Measurements from ENCODE around the gene PDE7B.
A peak's percentile ranks its signal among the peaks of the same experiment; 100 is the strongest.

The PDE7B gene

DNA sequence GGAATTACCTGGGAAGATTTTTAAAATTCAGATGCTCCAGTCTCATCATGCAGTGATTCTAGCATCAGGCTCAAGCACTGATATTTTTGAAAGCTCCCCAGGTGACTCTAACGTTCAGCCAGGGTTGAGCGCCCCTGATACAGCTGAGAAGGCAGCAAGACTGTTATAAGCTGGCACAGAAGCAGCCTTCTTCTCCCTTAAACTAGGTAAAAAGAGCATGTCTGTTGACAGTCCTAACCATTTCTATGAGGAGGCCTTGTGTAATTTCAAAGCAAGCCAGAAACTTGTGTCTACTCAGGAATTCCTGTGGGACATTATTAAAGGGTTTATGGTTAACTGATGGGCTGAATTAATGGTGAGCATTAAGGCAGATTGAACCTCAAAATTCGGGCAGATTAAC, 141.9 kb downstream of the PDE7B start:
- Histone ChIP-seq H3K36me3 (ENCODE audit: insufficient read depth, low read length) (no peaks in the 10 kb centered on the region), H3K27me3 (ENCODE audit: control insufficient read depth, insufficient read depth, low read length) (no peaks in the 10 kb centered on the region), H3K4me3 (ENCODE audit: low read length) (no peak overlapping the region), H3K4me2 (ENCODE audit: low read length) (no peak overlapping the region), H3K9ac (ENCODE audit: low read depth, low read length) (no peak overlapping the region), H3K9me3 (replicated peaks; ENCODE audit: low read length) (no peaks in the 10 kb centered on the region), H3K4me1 (ENCODE audit: control insufficient read depth, insufficient read depth, low read length) (peaks cover 23% of the 10 kb centered on the region)

DNA sequence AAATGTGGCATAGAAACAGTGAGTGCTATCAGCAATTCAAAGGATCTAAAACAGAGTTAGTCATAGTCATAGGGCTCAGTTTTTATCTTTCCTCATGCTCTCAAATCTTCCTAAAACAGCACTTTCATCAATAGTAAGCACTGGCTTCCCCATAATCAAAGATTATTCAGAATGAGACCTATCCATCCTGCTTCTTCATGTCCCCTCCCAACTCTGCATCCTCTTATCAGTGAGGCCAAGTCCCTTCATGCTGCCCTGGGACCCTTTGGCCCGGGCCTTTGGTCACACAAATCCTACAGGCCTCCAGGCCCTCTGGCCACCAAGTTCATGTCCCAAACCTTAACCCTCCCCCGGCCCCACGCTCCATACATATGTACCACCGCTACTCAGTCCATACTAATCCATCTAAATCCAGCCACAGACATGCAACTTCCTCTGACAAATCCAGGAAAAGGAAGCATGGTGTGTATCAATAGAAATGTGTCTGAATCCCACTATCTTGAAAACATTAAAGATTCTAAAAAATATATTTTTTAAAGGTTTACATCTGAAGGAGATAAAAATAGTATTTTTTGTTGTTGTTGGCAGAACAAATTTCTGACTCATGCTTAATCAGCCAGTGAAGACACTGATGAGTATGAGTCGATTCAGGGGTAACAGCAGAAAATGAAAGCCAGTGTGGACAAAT, 143.5 kb downstream of the PDE7B start:
- peak overlapping the region; percentile 75 for H3K4me2 ChIP-seq (ENCODE audit: low read length)
- no peaks in the 10 kb centered on the region for H3K27me3 ChIP-seq (ENCODE audit: control insufficient read depth, insufficient read depth, low read length)
- H3K9me3 ChIP-seq (replicated peaks; ENCODE audit: low read length): no peaks in the 10 kb centered on the region
- H3K36me3 ChIP-seq (ENCODE audit: insufficient read depth, low read length): no peaks in the 10 kb centered on the region
- peaks cover 23% of the 10 kb centered on the region for H3K4me1 ChIP-seq (ENCODE audit: control insufficient read depth, insufficient read depth, low read length)
- H3K9ac ChIP-seq (ENCODE audit: low read depth, low read length): peak overlapping the region; percentile 64
- peak overlapping the region; percentile 48 for H3K4me3 ChIP-seq (ENCODE audit: low read length)

- Histone ChIP-seq H3K36me3 (ENCODE audit: insufficient read depth, low read length) (no peaks in the 10 kb centered on the region), H3K4me1 (ENCODE audit: control insufficient read depth, insufficient read depth, low read length) (peaks cover 23% of the 10 kb centered on the region), H3K9ac (ENCODE audit: low read depth, low read length) (peak overlapping the region; percentile 49), H3K9me3 (replicated peaks; ENCODE audit: low read length) (no peaks in the 10 kb centered on the region), H3K27me3 (ENCODE audit: control insufficient read depth, insufficient read depth, low read length) (no peaks in the 10 kb centered on the region), H3K4me3 (ENCODE audit: low read length) (peak overlapping the region; percentile 48), H3K4me2 (ENCODE audit: low read length) (peak overlapping the region; percentile 75)
Observed at GRCh38 chr6:135995545-135995898, 144.0 kb downstream of the PDE7B start.

DNA sequence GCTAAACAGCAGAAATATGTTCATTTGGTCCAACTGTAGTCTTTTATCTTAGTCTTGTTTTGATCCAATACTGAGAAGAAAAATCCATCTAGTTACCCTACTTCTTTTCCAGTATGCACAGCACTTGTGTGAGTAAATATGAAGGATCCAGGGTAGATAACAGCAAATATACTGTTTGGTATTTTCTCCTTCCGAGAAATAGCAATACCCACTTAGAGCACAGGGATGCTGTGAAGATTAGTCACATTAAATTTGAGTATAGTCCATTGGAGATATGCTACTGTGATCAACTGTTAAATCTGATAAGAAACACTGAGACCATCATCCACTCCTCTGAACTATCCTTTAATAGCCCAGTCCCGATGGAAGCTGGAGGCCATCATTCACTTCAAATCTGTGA, 145.2 kb downstream of the PDE7B start:
- no peaks in the 10 kb centered on the region for H3K36me3 ChIP-seq (ENCODE audit: insufficient read depth, low read length)
- no peak overlapping the region for H3K4me2 ChIP-seq (ENCODE audit: low read length)

DNA sequence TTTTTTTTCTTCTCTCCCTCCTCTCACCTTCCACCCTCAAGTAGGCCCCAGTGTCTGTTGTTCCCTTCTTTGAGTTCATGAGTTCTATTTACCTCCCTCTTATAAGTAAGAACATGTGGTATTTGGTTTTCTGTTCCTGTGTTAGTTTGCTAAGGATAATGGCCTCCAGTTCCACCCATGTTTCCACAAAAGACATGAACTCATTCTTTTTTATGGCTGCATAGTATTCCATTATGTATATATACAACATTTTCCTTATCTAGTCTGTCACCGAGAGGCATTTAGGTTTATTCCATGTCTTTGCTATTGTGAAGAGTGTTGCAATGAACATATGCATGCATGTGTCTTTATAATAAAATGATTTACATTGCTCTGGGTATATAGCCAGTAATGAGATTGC, 147.9 kb downstream of the PDE7B start:
- H3K4me2 ChIP-seq (ENCODE audit: low read length): no peak overlapping the region
- no peak overlapping the region for H3K9ac ChIP-seq (ENCODE audit: low read depth, low read length)
- H3K36me3 ChIP-seq (ENCODE audit: insufficient read depth, low read length): no peaks in the 10 kb centered on the region
- H3K4me3 ChIP-seq (ENCODE audit: low read length): no peak overlapping the region
- H3K9me3 ChIP-seq (replicated peaks; ENCODE audit: low read length): no peaks in the 10 kb centered on the region
- H3K4me1 ChIP-seq (ENCODE audit: control insufficient read depth, insufficient read depth, low read length): peaks cover 21% of the 10 kb centered on the region
- no peaks in the 10 kb centered on the region for H3K27me3 ChIP-seq (ENCODE audit: control insufficient read depth, insufficient read depth, low read length)

More for the DNA sequence above, 145.2 kb downstream of the PDE7B start:
- Histone ChIP-seq H3K4me1 (ENCODE audit: control insufficient read depth, insufficient read depth, low read length) (peaks cover 23% of the 10 kb centered on the region), H3K4me3 (ENCODE audit: low read length) (no peak overlapping the region), H3K27me3 (ENCODE audit: control insufficient read depth, insufficient read depth, low read length) (no peaks in the 10 kb centered on the region), H3K9me3 (replicated peaks; ENCODE audit: low read length) (no peaks in the 10 kb centered on the region), H3K9ac (ENCODE audit: low read depth, low read length) (no peak overlapping the region)

GRCh38 chr6:136007345-136007744, 155.8 kb downstream of the PDE7B start:
- no peak overlapping the region for H3K9ac ChIP-seq (ENCODE audit: low read depth, low read length)
- H3K4me1 ChIP-seq (ENCODE audit: control insufficient read depth, insufficient read depth, low read length): peaks cover 11% of the 10 kb centered on the region
- H3K27me3 ChIP-seq (ENCODE audit: control insufficient read depth, insufficient read depth, low read length): no peaks in the 10 kb centered on the region
- H3K9me3 ChIP-seq (replicated peaks; ENCODE audit: low read length): no peaks in the 10 kb centered on the region
- H3K4me3 ChIP-seq (ENCODE audit: low read length): no peak overlapping the region
- H3K36me3 ChIP-seq (ENCODE audit: insufficient read depth, low read length): no peaks in the 10 kb centered on the region
- H3K4me2 ChIP-seq (ENCODE audit: low read length): no peak overlapping the region

- Histone ChIP-seq H3K9me3 (replicated peaks; ENCODE audit: low read length) (no peaks in the 10 kb centered on the region), H3K4me2 (ENCODE audit: low read length) (no peak overlapping the region), H3K9ac (ENCODE audit: low read depth, low read length) (peak overlapping the region; percentile 64), H3K4me3 (ENCODE audit: low read length) (no peak overlapping the region), H3K4me1 (ENCODE audit: control insufficient read depth, insufficient read depth, low read length) (peaks cover 44% of the 10 kb centered on the region), H3K36me3 (ENCODE audit: insufficient read depth, low read length) (no peaks in the 10 kb centered on the region), H3K27me3 (ENCODE audit: control insufficient read depth, insufficient read depth, low read length) (no peaks in the 10 kb centered on the region)
Observed at GRCh38 chr6:136011475-136011874, 160.0 kb downstream of the PDE7B start.

GRCh38 chr6:136012198-136012887, 160.8 kb downstream of the PDE7B start:
- Histone ChIP-seq H3K36me3 (ENCODE audit: insufficient read depth, low read length) (no peaks in the 10 kb centered on the region), H3K9me3 (replicated peaks; ENCODE audit: low read length) (no peaks in the 10 kb centered on the region), H3K4me3 (ENCODE audit: low read length) (peak overlapping the region; percentile 46), H3K9ac (ENCODE audit: low read depth, low read length) (peak overlapping the region; percentile 64), H3K27me3 (ENCODE audit: control insufficient read depth, insufficient read depth, low read length) (no peaks in the 10 kb centered on the region), H3K4me2 (ENCODE audit: low read length) (peak overlapping the region; percentile 72), H3K4me1 (ENCODE audit: control insufficient read depth, insufficient read depth, low read length) (peaks cover 44% of the 10 kb centered on the region)

GRCh38 chr6:136012943-136013342, 161.4 kb downstream of the PDE7B start:
- Histone ChIP-seq H3K4me3 (ENCODE audit: low read length) (no peak overlapping the region), H3K9ac (ENCODE audit: low read depth, low read length) (peak overlapping the region; percentile 64), H3K27me3 (ENCODE audit: control insufficient read depth, insufficient read depth, low read length) (no peaks in the 10 kb centered on the region), H3K4me2 (ENCODE audit: low read length) (peak overlapping the region; percentile 72), H3K36me3 (ENCODE audit: insufficient read depth, low read length) (no peaks in the 10 kb centered on the region), H3K9me3 (replicated peaks; ENCODE audit: low read length) (no peaks in the 10 kb centered on the region), H3K4me1 (ENCODE audit: control insufficient read depth, insufficient read depth, low read length) (peaks cover 44% of the 10 kb centered on the region)

- Histone ChIP-seq H3K4me2 (ENCODE audit: low read length) (peak overlapping the region; percentile 56), H3K4me1 (ENCODE audit: control insufficient read depth, insufficient read depth, low read length) (peaks cover 44% of the 10 kb centered on the region), H3K4me3 (ENCODE audit: low read length) (no peak overlapping the region), H3K36me3 (ENCODE audit: insufficient read depth, low read length) (no peaks in the 10 kb centered on the region), H3K9ac (ENCODE audit: low read depth, low read length) (peak overlapping the region; percentile 62), H3K27me3 (ENCODE audit: control insufficient read depth, insufficient read depth, low read length) (no peaks in the 10 kb centered on the region), H3K9me3 (replicated peaks; ENCODE audit: low read length) (no peaks in the 10 kb centered on the region)
Observed at GRCh38 chr6:136014454-136015437, 163.2 kb downstream of the PDE7B start.

DNA sequence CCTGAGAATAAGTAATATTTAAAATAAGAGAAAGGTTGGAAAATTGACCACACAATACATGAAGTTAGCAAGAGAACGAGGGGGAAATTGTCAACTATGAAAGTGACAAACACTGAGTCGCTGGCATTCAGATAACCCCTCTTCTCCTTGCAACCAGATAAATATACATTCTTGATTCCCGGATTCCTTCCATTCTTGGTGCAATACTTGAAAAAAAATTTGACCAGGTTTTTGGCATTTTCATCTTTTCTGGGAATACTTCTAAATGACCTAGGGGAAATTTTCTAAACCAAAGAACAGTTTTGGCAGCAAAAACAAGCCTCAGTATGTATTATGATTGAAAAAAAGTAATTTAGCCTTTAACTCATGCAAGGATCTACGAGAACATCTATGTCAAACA, 164.0 kb downstream of the PDE7B start:
- no peaks in the 10 kb centered on the region for H3K36me3 ChIP-seq (ENCODE audit: insufficient read depth, low read length)
- no peaks in the 10 kb centered on the region for H3K9me3 ChIP-seq (replicated peaks; ENCODE audit: low read length)
- peak overlapping the region; percentile 21 for H3K4me2 ChIP-seq (ENCODE audit: low read length)
- H3K4me1 ChIP-seq (ENCODE audit: control insufficient read depth, insufficient read depth, low read length): peaks cover 44% of the 10 kb centered on the region
- no peak overlapping the region for H3K4me3 ChIP-seq (ENCODE audit: low read length)
- H3K9ac ChIP-seq (ENCODE audit: low read depth, low read length): peak overlapping the region; percentile 62
- H3K27me3 ChIP-seq (ENCODE audit: control insufficient read depth, insufficient read depth, low read length): no peaks in the 10 kb centered on the region
